ENCODE measurements around the gene MCM7. TPM values are rescaled to one million over a fixed set of nuclear protein-coding genes. Genes with fewer than 3 reads are reported as not detected.

The MCM7 gene
- total and polyA plus RNA-seq, 2 of the 4 experiments (the other 2 are of a cell fraction) = 104 to 137 TPM

DNA sequence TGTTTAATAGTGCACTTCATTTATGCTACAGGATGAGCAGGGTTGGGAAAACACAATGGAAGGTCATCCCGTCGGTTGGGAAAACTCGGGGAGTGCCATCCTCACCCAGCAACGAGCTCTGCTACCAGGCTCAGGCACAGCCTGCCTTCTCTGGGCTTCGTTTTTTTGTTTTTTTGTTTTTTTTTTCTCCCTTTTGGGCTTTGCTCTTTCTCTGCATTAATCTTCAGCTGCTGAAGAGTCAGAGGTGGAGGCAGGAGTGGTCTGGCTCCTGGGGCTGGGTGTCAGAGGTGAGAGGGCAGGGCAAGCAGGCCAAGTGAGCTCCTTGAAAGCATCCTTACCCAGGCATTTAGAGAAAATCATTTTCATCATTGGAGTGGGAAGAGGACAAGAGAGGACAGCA is 31.2 kb downstream of the MCM7 start:
- peaks cover 2% of the 10 kb centered on the region; the same call in 1 of the 2 replicates for H3K4me1 ChIP-seq (ENCODE audit: control insufficient read depth, insufficient read depth, low read length)
- H4K8ac ChIP-seq (ENCODE audit: low read depth in 2 of 2, low read length in 2 of 2) = no peak overlapping the region
- H3K56ac ChIP-seq (ENCODE audit: extremely low read depth, insufficient read depth, low read length) = no peak overlapping the region
- ATAC-seq (ENCODE audit: low read depth) (no peak), DNase-seq (no peak)
- H3K4me2 ChIP-seq (ENCODE audit: low read depth, low read length) = no peak overlapping the region
- no peak overlapping the region for H3K23ac ChIP-seq (ENCODE audit: low read depth, low read length)
- H2BK15ac ChIP-seq (ENCODE audit: low read depth, low read length) = no peak overlapping the region
- H4K20me1 ChIP-seq (ENCODE audit: insufficient read depth, low read length) = no peaks in the 10 kb centered on the region; the same call in 1 of the 2 replicates
- peaks cover 62% of the 10 kb centered on the region for H3K9me3 ChIP-seq (ENCODE audit: control insufficient read depth, insufficient read depth, low read length)
- H2BK5ac ChIP-seq (ENCODE audit: low read depth, low read length, poor library complexity, severe bottlenecking) = no peak overlapping the region
- no peak overlapping the region for H4K5ac ChIP-seq (ENCODE audit: low read depth, low read length)
- TF ChIP-seq CEBPB (IDR thresholded peaks at IDR 0.05; ENCODE audit: low read depth, low read length) (no peak), CTCF (conservative IDR thresholded peaks at IDR 0.05; ENCODE audit: low read depth, low read length) (no peak), FOS (IDR thresholded peaks at IDR 0.05; ENCODE audit: low read depth, low read length) (no peak), MAZ (IDR thresholded peaks at IDR 0.05; ENCODE audit: borderline replicate concordance, low read depth, low read length) (no peak), NFE2L2 (IDR thresholded peaks at IDR 0.05; ENCODE audit: low read depth, low read length) (no peak), CHD1 (IDR thresholded peaks at IDR 0.05; ENCODE audit: low read depth, low read length) (no peak), MXI1 (IDR thresholded peaks at IDR 0.05; ENCODE audit: borderline replicate concordance, low read depth, low read length) (no peak), BHLHE40 (IDR thresholded peaks at IDR 0.05; ENCODE audit: low read depth, low read length) (no peak)
- TF ChIP-seq, protein P1, sequence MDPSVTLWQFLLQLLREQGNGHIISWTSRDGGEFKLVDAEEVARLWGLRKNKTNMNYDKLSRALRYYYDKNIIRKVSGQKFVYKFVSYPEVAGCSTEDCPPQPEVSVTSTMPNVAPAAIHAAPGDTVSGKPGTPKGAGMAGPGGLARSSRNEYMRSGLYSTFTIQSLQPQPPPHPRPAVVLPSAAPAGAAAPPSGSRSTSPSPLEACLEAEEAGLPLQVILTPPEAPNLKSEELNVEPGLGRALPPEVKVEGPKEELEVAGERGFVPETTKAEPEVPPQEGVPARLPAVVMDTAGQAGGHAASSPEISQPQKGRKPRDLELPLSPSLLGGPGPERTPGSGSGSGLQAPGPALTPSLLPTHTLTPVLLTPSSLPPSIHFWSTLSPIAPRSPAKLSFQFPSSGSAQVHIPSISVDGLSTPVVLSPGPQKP (IDR thresholded peaks at IDR 0.05; ENCODE audit: borderline replicate concordance, low read depth, low read length) = no peak
- BruUV-seq (replicated peaks) = no TSS peak
- CTCF ChIA-PET = interaction anchor here (0.5 kb wide), 1 partner anchor 39 kb away, joined by 4 read pairs; no protein-coding TSS in a partner anchor
- H3K18ac ChIP-seq (ENCODE audit: low read depth, low read length) = no peak overlapping the region
- peaks cover 18 to 27% of the 10 kb centered on the region in 2 experiments; a peak in 3 of 4 replicates for H3K79me1 ChIP-seq (ENCODE audit: low read depth in 1 of 2, low read length in 2 of 2)
- H3K27me3 ChIP-seq (ENCODE audit: control insufficient read depth, insufficient read depth, low read length) = no peaks in the 10 kb centered on the region
- H3K27ac ChIP-seq (ENCODE audit: insufficient read depth, low read length) = no peak overlapping the region
- no peak overlapping the region for H2AK5ac ChIP-seq (ENCODE audit: low read depth, low read length)
- H3K9me1 ChIP-seq (ENCODE audit: insufficient read depth, low read length) = no peaks in the 10 kb centered on the region
- WGBS, 2 experiments (ENCODE audit: extremely low coverage in 2 of 2, insufficient read length in 1 of 2) = no CpG with 5 or more reads among the region's 5 CpGs
- H2BK20ac ChIP-seq (ENCODE audit: low read depth, low read length) = no peak overlapping the region
- peaks cover 67% of the 10 kb centered on the region for H3K36me3 ChIP-seq (ENCODE audit: control insufficient read depth, insufficient read depth, low read length)
- H3K9ac ChIP-seq (ENCODE audit: low read depth, low read length) = no peak overlapping the region
- intact Hi-C loops (cut with micrococcal nuclease) = no loop called here
- H3K14ac ChIP-seq (replicated peaks; ENCODE audit: low read depth, low read length) = no peak overlapping the region
- POLR2A ChIA-PET (ENCODE audit: unreplicated experiment) = no interaction called here
- H4K91ac ChIP-seq (ENCODE audit: insufficient read depth, low read depth, low read length) = no peak overlapping the region
- H2BK120ac ChIP-seq (ENCODE audit: low read depth, low read length) = no peak overlapping the region
- dilution Hi-C loops (cut with HindIII; ENCODE audit: low sequenced_read_pairs, unreplicated experiment) = no loop called here
- no peak overlapping the region for H3K4me3 ChIP-seq (ENCODE audit: insufficient read depth, low read depth, low read length)
- H2AK9ac ChIP-seq (replicated peaks; ENCODE audit: low read depth, low read length, poor library complexity) = no peak overlapping the region
- no peak overlapping the region for H3K4ac ChIP-seq (ENCODE audit: low read depth, low read length)
- no peak overlapping the region for H2AFZ ChIP-seq (replicated peaks; ENCODE audit: low read length, poor library complexity)
- in situ Hi-C loops (cut with MboI; ENCODE audit: low sequenced_read_pairs) = no loop called here
